ENCODE data around the gene NEIL3.

GRCh38 chr4:177266506-177266905, 43.2 kb upstream of the NEIL3 start:
- TF ChIP-seq, protein P1, sequence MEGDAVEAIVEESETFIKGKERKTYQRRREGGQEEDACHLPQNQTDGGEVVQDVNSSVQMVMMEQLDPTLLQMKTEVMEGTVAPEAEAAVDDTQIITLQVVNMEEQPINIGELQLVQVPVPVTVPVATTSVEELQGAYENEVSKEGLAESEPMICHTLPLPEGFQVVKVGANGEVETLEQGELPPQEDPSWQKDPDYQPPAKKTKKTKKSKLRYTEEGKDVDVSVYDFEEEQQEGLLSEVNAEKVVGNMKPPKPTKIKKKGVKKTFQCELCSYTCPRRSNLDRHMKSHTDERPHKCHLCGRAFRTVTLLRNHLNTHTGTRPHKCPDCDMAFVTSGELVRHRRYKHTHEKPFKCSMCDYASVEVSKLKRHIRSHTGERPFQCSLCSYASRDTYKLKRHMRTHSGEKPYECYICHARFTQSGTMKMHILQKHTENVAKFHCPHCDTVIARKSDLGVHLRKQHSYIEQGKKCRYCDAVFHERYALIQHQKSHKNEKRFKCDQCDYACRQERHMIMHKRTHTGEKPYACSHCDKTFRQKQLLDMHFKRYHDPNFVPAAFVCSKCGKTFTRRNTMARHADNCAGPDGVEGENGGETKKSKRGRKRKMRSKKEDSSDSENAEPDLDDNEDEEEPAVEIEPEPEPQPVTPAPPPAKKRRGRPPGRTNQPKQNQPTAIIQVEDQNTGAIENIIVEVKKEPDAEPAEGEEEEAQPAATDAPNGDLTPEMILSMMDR (IDR thresholded peaks at IDR 0.05) = no peak
- TF ChIP-seq POLR2A (IDR thresholded peaks at IDR 0.05) (no peak), EP300 (IDR thresholded peaks at IDR 0.05) (no peak)
